SK-N-SH (cell line): ENCODE results near the gene RPS6KB2. TPM values are rescaled to one million over a fixed set of nuclear protein-coding genes. Genes with fewer than 3 reads are reported as not detected.

Experiments used
- CTCF ChIA-PET: fragments of 300-600, 350-600 bp; formaldehyde crosslinking; extraction: SDS; loops from one replicate; lab custom pipeline; 2021; lab: Yijun Ruan, JAX
- POLR2A ChIA-PET: fragments of 350-600 bp; sonication (Branson Sonifier 250); formaldehyde crosslinking; extraction: SDS; loops from one replicate; lab custom pipeline; 2020; ENCODE audit warnings: antibody characterized with exemption, inconsistent platforms; lab: Yijun Ruan, JAX
- DNase-seq: peaks from one replicate; pipeline ENCODE4 v3.0.0; 2012
- H2AFZ ChIP-seq: fragments of 200-600 bp; sonication (generic); 2 replicates; pipeline ENCODE4 v1.8.1; 2016; ENCODE audit warnings: antibody characterized with exemption, mild to moderate bottlenecking, low read depth
- H3F3A ChIP-seq: fragments of 200-600 bp; sonication (generic); replicated peaks from 2 replicates; pipeline ENCODE3; 2016; ENCODE audit warnings: antibody characterized with exemption, mild to moderate bottlenecking; ENCODE audit not compliant: insufficient read depth
- H3K27ac ChIP-seq, 2 experiments: fragments of 200-500 bp in 1 of 2; fragments of 200-600 bp in 1 of 2; sonication (Bioruptor generic) in 1 of 2; sonication (generic), shearing (Covaris generic) in 1 of 2; 2 replicates each; pipeline versions ENCODE4 v1.5.1 to v1.6.1; 2014 to 2016; ENCODE audit warnings: low read depth in 2 of 2, inconsistent platforms in 1 of 2, low read length in 1 of 2, mild to moderate bottlenecking in 1 of 2, mixed read lengths in 1 of 2
- H3K27me3 ChIP-seq: fragments of 200-600 bp; sonication (generic), shearing (Covaris generic); 2 replicates; pipeline ENCODE4 v1.6.1; 2016; ENCODE audit warnings: mixed run types; ENCODE audit not compliant: insufficient read depth
- H3K36me3 ChIP-seq, 2 experiments: fragments of 200-500 bp in 1 of 2; fragments of 200-600 bp in 1 of 2; sonication (Bioruptor generic) in 1 of 2; sonication (generic) in 1 of 2; replicated peaks in 1 of 2; 2 replicates each; pipeline versions ENCODE3 to v1.5.1; 2014 to 2016; ENCODE audit warnings: low read length in 1 of 2, mild to moderate bottlenecking in 1 of 2; ENCODE audit not compliant: insufficient read depth in 2 of 2, control insufficient read depth in 1 of 2
- H3K4me1 ChIP-seq, 2 experiments: fragments of 200-500 bp in 1 of 2; fragments of 200-600 bp in 1 of 2; sonication (Bioruptor generic) in 1 of 2; sonication (generic), shearing (Covaris generic) in 1 of 2; 2 replicates each; pipeline versions ENCODE4 v1.5.1 to v1.6.1; 2014 to 2016; ENCODE audit warnings: low read depth in 1 of 2, low read length in 1 of 2, mixed run types in 1 of 2; ENCODE audit not compliant: insufficient read depth in 2 of 2, control insufficient read depth in 1 of 2
- H3K4me2 ChIP-seq: fragments of 200-600 bp; sonication (generic), shearing (Covaris generic); 2 replicates; pipeline ENCODE4 v1.6.1; 2017; ENCODE audit warnings: mixed run types
- H3K4me3 ChIP-seq, 2 experiments: fragments of 200-500 bp in 1 of 2; fragments of 200-600 bp in 1 of 2; sonication (Bioruptor generic) in 1 of 2; sonication (generic), shearing (Covaris generic) in 1 of 2; 2 replicates each; pipeline versions ENCODE4 v1.5.1 to v1.8.1; 2014 to 2016; ENCODE audit warnings: low read depth in 2 of 2, inconsistent platforms in 1 of 2, low read length in 1 of 2, mild to moderate bottlenecking in 1 of 2, mixed read lengths in 1 of 2, moderate library complexity in 1 of 2
- H3K79me2 ChIP-seq: fragments of 200-600 bp; sonication (generic); 2 replicates; pipeline ENCODE4 v1.8.1; 2017; ENCODE audit warnings: mild to moderate bottlenecking; ENCODE audit not compliant: insufficient read depth
- H3K9ac ChIP-seq: fragments of 200-600 bp; sonication (generic); 2 replicates; pipeline ENCODE4 v1.6.1; 2017; ENCODE audit warnings: mixed run types
- H3K9me2 ChIP-seq: fragments of 200-600 bp; sonication (generic); 2 replicates; pipeline ENCODE4 v1.6.1; 2017; ENCODE audit warnings: mixed run types
- H3K9me3 ChIP-seq: fragments of 200-600 bp; sonication (generic); 2 replicates; pipeline ENCODE4 v1.6.1; 2017; ENCODE audit warnings: mixed run types, mild to moderate bottlenecking, moderate library complexity
- H4K20me1 ChIP-seq: fragments of 200-600 bp; sonication (generic); 2 replicates; pipeline ENCODE4 v1.6.1; 2017; ENCODE audit warnings: mild to moderate bottlenecking, mixed run types; ENCODE audit not compliant: insufficient read depth
- ELF1 ChIP-seq: IDR thresholded peaks from 2 replicates; pipeline ENCODE4 v1.4.0; 2012
- FOSL2 ChIP-seq: IDR thresholded peaks from 2 replicates; pipeline ENCODE4 v1.4.0; 2012; ENCODE audit warnings: low read depth, mild to moderate bottlenecking, moderate library complexity, borderline replicate concordance
- GABPA ChIP-seq: IDR thresholded peaks from 2 replicates; pipeline ENCODE4 v1.4.0; 2012; ENCODE audit warnings: low read depth, mild to moderate bottlenecking
- GATA2 ChIP-seq: sonication (generic); formaldehyde crosslinking; IDR thresholded peaks from 2 replicates; pipeline ENCODE4 v1.5.0; 2020; ENCODE audit warnings: mild to moderate bottlenecking, missing genetic modification reagents
- MEF2A ChIP-seq: IDR thresholded peaks from 2 replicates; pipeline ENCODE4 v1.4.0; 2012; ENCODE audit warnings: low read depth, borderline replicate concordance
- MXI1 ChIP-seq: IDR thresholded peaks from 2 replicates; pipeline ENCODE4 v1.6.1; 2012; ENCODE audit warnings: mild to moderate bottlenecking, low read depth, low read length, improper control_type of control experiment
- NRF1 ChIP-seq: IDR thresholded peaks from 2 replicates; pipeline ENCODE4 v1.6.1; 2012; ENCODE audit warnings: low read depth, mild to moderate bottlenecking, low read length
- POLR2AphosphoS5 ChIP-seq: IDR thresholded peaks from 2 replicates; pipeline ENCODE4 v1.6.1; 2012; ENCODE audit warnings: low read depth, low read length
- SIN3A ChIP-seq: IDR thresholded peaks from 2 replicates; pipeline ENCODE4 v1.6.1; 2012; ENCODE audit warnings: low read depth, mild to moderate bottlenecking, low read length, moderate library complexity, borderline replicate concordance
- SMC3 ChIP-seq: IDR thresholded peaks from 2 replicates; pipeline ENCODE4 v1.6.1; 2012; ENCODE audit warnings: low read depth, low read length, improper control_type of control experiment
- TAF1 ChIP-seq: IDR thresholded peaks from 2 replicates; pipeline ENCODE4 v1.6.1; 2012; ENCODE audit warnings: low read depth, mild to moderate bottlenecking, low read length, moderate library complexity, borderline replicate concordance
- TEAD4 ChIP-seq: IDR thresholded peaks from 2 replicates; pipeline ENCODE4 v1.4.0; 2012; ENCODE audit warnings: mild to moderate bottlenecking, borderline replicate concordance; ENCODE audit not compliant: insufficient read depth
- WGBS: methylation state at CpG from one replicate; pipeline ENCODE4 v1.1.6; 2017; ENCODE audit warnings: low lambda C conversion rate; 5-methylcytosine and 5-hydroxymethylcytosine counted together
- polyA plus RNA-seq, 3 experiments: library from polyadenylated mRNA; depleted of rRNA; stranded (reverse); fragments of >200 nt; gene quantifications; 2 replicates each; pipeline ENCODE4 v1.2.3, GENCODE V29; 2012
- TF ChIP-seq, protein P1 (sequence below): fragments of 200-600 bp; sonication (generic); IDR thresholded peaks from 2 replicates; pipeline ENCODE4 v1.6.1; 2017; ENCODE audit warnings: antibody characterized with exemption, mild to moderate bottlenecking, moderate library complexity
- TF ChIP-seq, protein P2 (sequence below): IDR thresholded peaks from 2 replicates; pipeline ENCODE4 v1.4.0; 2012; ENCODE audit warnings: low read depth

Gene RPS6KB2
- polyA plus RNA-seq, 1 of the 3 experiments (the other 2 are of a cell fraction), result 52.0 TPM

DNA sequence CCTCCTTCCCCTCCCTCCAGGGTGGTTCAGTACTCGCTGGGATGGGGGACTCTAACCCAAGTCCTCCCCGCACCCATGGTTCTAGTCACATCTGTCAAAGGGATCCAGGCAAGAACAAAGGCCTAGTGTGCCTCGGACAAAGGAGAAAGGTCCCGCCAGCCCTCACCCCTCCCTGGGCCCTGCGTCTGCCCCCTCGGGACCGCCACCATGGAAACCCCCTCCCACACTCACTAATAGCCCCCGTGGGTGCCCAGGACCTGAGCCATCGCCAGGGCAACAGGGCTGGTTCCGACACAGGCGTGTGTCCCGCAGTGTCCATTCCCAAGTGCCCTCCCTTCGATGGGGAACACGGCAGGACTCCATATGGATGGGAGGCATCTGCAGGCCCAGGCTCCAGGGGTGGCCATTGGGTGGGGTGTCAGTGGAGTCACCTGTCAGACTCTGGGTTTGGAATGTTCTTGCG lies 17.9 kb upstream of the RPS6KB2 start:
- Histone ChIP-seq H3K9me2 (no peaks in the 10 kb centered on the region), H3K9ac (no peak overlapping the region), H3K4me3 (no peak overlapping the region), H3K4me2 (no peak overlapping the region), H3K27ac (no peak overlapping the region), H2AFZ (no peak overlapping the region), H3K79me2 (no peaks in the 10 kb centered on the region), H3K4me1 (peaks cover 0 to 2% of the 10 kb centered on the region in 2 experiments; a peak in 1 of 4 replicates), H3K36me3 (no peaks in the 10 kb centered on the region), H3F3A (no peaks in the 10 kb centered on the region), H4K20me1 (no peaks in the 10 kb centered on the region), H3K27me3 (no peaks in the 10 kb centered on the region), H3K9me3 (no peaks in the 10 kb centered on the region)
- CTCF ChIA-PET, result no interaction called here
- DNase-seq, result no peak
- TF ChIP-seq TEAD4, result no peak
- TF ChIP-seq ELF1, result no peak
- no peak for TF ChIP-seq MXI1
- TF ChIP-seq GABPA, result no peak
- TF ChIP-seq, protein P1, sequence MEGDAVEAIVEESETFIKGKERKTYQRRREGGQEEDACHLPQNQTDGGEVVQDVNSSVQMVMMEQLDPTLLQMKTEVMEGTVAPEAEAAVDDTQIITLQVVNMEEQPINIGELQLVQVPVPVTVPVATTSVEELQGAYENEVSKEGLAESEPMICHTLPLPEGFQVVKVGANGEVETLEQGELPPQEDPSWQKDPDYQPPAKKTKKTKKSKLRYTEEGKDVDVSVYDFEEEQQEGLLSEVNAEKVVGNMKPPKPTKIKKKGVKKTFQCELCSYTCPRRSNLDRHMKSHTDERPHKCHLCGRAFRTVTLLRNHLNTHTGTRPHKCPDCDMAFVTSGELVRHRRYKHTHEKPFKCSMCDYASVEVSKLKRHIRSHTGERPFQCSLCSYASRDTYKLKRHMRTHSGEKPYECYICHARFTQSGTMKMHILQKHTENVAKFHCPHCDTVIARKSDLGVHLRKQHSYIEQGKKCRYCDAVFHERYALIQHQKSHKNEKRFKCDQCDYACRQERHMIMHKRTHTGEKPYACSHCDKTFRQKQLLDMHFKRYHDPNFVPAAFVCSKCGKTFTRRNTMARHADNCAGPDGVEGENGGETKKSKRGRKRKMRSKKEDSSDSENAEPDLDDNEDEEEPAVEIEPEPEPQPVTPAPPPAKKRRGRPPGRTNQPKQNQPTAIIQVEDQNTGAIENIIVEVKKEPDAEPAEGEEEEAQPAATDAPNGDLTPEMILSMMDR, result no peak
- TF ChIP-seq, protein P2, sequence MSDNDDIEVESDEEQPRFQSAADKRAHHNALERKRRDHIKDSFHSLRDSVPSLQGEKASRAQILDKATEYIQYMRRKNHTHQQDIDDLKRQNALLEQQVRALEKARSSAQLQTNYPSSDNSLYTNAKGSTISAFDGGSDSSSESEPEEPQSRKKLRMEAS, result no peak
- TF ChIP-seq TAF1, result no peak
- no peak for TF ChIP-seq FOSL2
- TF ChIP-seq SIN3A, result no peak
- no peak for TF ChIP-seq POLR2AphosphoS5
- TF ChIP-seq MEF2A, result no peak
- no peak for TF ChIP-seq NRF1
- TF ChIP-seq SMC3, result no peak
- 76% methylated on average over 12 of the region's 15 CpGs for WGBS
- POLR2A ChIA-PET, result no interaction called here

DNA sequence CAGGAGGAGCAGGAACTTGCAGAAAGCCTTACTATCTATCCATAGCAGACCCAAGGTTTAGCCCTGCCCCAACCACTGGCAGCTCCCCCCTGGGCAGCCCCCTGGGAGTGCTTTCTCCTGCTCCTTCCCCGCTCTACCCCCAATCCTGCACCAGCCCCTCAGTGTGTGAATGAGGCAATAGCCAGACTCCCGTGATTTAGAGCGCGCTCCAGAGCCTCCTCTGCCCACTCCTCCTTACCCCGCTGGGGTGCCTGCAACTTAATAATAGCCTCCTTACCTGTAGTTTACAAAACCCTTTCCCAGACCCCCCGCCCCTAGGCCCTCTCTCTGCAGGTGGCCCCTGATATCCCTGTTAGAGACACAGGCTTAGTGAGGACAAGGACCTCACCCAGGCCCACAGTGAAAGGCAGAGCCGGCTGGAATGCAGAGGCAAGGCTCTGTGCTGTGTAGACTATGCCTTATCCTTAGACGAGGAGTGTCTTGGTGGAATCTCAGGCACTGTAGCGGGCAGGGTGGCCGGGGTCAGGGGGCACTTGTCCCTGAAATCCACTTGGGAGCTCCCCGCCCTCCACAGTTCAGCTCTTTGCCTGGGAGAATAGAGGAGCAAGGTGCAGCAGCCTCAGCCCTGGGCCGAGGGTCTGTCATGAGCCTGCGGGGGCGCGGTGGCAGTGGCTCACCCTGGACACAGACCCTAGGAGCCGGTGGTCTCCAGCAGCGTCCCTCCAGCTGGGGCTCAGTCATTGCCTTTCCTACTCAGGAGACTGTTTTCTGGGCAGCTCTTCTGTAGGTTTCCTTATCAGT lies 17.1 kb upstream of the RPS6KB2 start:
- H3F3A ChIP-seq, result no peaks in the 10 kb centered on the region
- H4K20me1 ChIP-seq, result no peaks in the 10 kb centered on the region
- no peak overlapping the region for H3K4me2 ChIP-seq
- H3K9me2 ChIP-seq, result no peaks in the 10 kb centered on the region
- no peak for DNase-seq
- no peak overlapping the region for H3K27ac ChIP-seq
- POLR2A ChIA-PET, result no interaction called here
- H3K9me3 ChIP-seq, result no peaks in the 10 kb centered on the region
- no peak for TF ChIP-seq GATA2 (CRISPR knock-in tag)
- H3K79me2 ChIP-seq, result no peaks in the 10 kb centered on the region
- CTCF ChIA-PET, result interaction anchor here (0.6 to 3.4 kb wide), 2 partner anchors 9 to 29 kb away, joined by 3 to 12 read pairs; partner anchors contain the start of gene PPP1CA
- no peaks in the 10 kb centered on the region for H3K36me3 ChIP-seq
- 76% methylated on average over 12 of the region's 17 CpGs for WGBS
- no peak overlapping the region for H3K9ac ChIP-seq
- no peaks in the 10 kb centered on the region for H3K27me3 ChIP-seq
- no peak overlapping the region for H3K4me3 ChIP-seq
- H2AFZ ChIP-seq, result no peak overlapping the region
- peaks cover 0 to 2% of the 10 kb centered on the region in 2 experiments; a peak in 1 of 4 replicates for H3K4me1 ChIP-seq
